K562 (cell line): ENCODE measurements around the gene FAM131C. TPM values are rescaled to one million over a fixed set of nuclear protein-coding genes. Genes with fewer than 3 reads are reported as not detected.

Experiments
- ARNT ChIP-seq, 2 experiments: fragments of 450-650 bp; IDR thresholded peaks; 2 replicates each; pipeline ENCODE4 v1.6.1; 2016; ENCODE audit warnings: mild to moderate bottlenecking in 1 of 2
- EP400 ChIP-seq: fragments of 450-650 bp; IDR thresholded peaks from 2 replicates; pipeline ENCODE4 v1.6.1; 2017; ENCODE audit warnings: antibody characterized with exemption, mild to moderate bottlenecking, moderate library complexity
- KLF10 ChIP-seq: fragments of 250-450 bp; sonication (Bioruptor Pico); IDR thresholded peaks from 2 replicates; pipeline ENCODE4 v1.6.1; 2021; ENCODE audit warnings: matching md5 sums
- MXI1 ChIP-seq: IDR thresholded peaks from 2 replicates; pipeline ENCODE4 v1.6.1; 2011; ENCODE audit warnings: low read depth, mild to moderate bottlenecking, improper control_type of control experiment, low read length
- NFIX ChIP-seq: fragments of 250-450 bp; sonication (Bioruptor Pico); IDR thresholded peaks from 2 replicates; pipeline ENCODE4 v1.4.0; 2020; ENCODE audit warnings: low read depth, mild to moderate bottlenecking, moderate library complexity
- NFRKB ChIP-seq: fragments of 450-650 bp; IDR thresholded peaks from 2 replicates; pipeline ENCODE4 v1.6.1; 2016; ENCODE audit warnings: low read depth
- SMC3 ChIP-seq: conservative IDR thresholded peaks from 2 replicates; pipeline ENCODE4 v1.6.1; 2011; ENCODE audit warnings: low read depth, low read length, improper control_type of control experiment; ENCODE audit not compliant: insufficient read depth
- ZEB2 ChIP-seq: fragments of 450-650 bp; IDR thresholded peaks from 2 replicates; pipeline ENCODE4 v1.6.1; 2016
- polyA plus RNA-seq, 8 experiments: library from polyadenylated mRNA; depleted of rRNA in 4 of 8; stranded (reverse) in 5 of 8; unstranded in 3 of 8; fragments of >200 nt; fragmentation: Nextera tagmentation in 2 of 8; fragmentation: Illumina TruSeq in 1 of 8; extraction: Ambion mirVana in 2 of 8; extraction: Trizol in 1 of 8; gene quantifications; 2 replicates each; pipeline versions ENCODE4 v1.2.1 to v1.2.3, GENCODE V29; 2011 to 2014; ENCODE audit warnings: inconsistent platforms in 1 of 8, missing spikeins in 1 of 8
- total RNA-seq, 7 experiments: library from RNA; depleted of rRNA in 6 of 7; stranded (reverse); fragments of >200 nt in 6 of 7; fragmentation: Illumina TruSeq in 2 of 7; extraction: Trizol in 2 of 7; gene quantifications; 2 replicates each; pipeline versions ENCODE4 v1.2.1 to v1.2.3, GENCODE V29; 2011 to 2021; ENCODE audit warnings: low replicate concordance in 1 of 7
- TF ChIP-seq, protein P1 (sequence below), 2 experiments: fragments of 450-650 bp; conservative IDR thresholded peaks; 2 replicates each; pipeline ENCODE4 v1.6.1; 2017; ENCODE audit warnings: mild to moderate bottlenecking in 2 of 2, moderate library complexity in 2 of 2
- TF ChIP-seq, protein P2 (sequence below), 2 experiments: fragments of 450-650 bp; IDR thresholded peaks; 2 replicates each; pipeline ENCODE4 v1.6.1; 2016; ENCODE audit warnings: mild to moderate bottlenecking in 2 of 2, borderline replicate concordance in 1 of 2, low read depth in 1 of 2, moderate library complexity in 1 of 2

Gene FAM131C
- total and polyA plus RNA-seq, 9 of the 15 experiments (the other 6 are each of a cell fraction or from before 2014, with no cell fraction given) = 0.10 to 0.29 (median 0.16) TPM; not detected in 6

DNA sequence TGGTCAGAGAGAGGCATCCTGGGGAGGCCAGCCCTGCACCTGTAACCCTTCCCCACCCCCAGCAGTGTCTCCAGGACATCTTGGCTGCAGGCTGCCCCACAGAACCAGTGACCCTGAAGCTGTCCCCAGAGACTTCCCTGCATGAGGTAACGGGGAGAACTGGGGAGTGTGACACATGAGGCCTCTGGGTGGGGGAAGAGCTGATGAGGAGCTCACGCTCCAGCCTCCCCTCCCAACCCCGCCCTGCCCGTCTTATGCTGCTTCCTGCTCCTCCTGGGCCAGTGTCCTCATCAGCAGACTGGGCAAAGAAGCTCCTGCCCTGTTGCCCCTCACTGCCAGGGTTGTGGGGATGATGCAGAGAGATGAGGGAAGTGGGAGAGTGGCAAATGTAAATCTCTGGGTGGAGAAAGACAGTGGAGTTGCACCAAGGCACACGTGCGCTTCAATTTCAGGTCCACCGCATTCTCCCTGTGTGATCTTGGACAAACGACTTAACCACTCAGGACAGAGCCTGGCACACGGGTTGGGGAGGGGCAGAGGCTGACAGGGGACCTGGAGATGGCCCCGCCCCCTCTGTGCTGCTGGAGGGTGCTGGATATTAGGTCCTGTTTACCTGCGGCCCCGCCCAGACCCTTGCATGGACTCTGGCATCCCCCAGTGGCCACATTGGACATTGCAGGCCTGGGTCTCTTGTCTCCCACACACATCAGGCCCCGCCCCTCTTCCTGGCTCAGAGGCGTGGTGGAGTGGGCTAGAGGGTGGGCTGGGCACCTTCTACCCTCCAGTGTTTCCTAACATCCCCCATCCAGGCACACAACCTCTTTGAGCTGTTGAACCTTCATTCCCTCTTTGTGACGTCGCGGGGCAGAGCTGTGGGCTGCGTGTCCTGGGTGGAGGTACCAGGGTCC lies 17.6 kb downstream of the FAM131C start (continued):
- TF ChIP-seq, protein P1, sequence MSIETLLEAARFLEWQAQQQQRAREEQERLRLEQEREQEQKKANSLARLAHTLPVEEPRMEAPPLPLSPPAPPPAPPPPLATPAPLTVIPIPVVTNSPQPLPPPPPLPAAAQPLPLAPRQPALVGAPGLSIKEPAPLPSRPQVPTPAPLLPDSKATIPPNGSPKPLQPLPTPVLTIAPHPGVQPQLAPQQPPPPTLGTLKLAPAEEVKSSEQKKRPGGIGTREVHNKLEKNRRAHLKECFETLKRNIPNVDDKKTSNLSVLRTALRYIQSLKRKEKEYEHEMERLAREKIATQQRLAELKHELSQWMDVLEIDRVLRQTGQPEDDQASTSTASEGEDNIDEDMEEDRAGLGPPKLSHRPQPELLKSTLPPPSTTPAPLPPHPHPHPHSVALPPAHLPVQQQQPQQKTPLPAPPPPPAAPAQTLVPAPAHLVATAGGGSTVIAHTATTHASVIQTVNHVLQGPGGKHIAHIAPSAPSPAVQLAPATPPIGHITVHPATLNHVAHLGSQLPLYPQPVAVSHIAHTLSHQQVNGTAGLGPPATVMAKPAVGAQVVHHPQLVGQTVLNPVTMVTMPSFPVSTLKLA (conservative IDR thresholded peaks at IDR 0.05) = peak; percentile 70 to 72
- TF ChIP-seq, protein P2, sequence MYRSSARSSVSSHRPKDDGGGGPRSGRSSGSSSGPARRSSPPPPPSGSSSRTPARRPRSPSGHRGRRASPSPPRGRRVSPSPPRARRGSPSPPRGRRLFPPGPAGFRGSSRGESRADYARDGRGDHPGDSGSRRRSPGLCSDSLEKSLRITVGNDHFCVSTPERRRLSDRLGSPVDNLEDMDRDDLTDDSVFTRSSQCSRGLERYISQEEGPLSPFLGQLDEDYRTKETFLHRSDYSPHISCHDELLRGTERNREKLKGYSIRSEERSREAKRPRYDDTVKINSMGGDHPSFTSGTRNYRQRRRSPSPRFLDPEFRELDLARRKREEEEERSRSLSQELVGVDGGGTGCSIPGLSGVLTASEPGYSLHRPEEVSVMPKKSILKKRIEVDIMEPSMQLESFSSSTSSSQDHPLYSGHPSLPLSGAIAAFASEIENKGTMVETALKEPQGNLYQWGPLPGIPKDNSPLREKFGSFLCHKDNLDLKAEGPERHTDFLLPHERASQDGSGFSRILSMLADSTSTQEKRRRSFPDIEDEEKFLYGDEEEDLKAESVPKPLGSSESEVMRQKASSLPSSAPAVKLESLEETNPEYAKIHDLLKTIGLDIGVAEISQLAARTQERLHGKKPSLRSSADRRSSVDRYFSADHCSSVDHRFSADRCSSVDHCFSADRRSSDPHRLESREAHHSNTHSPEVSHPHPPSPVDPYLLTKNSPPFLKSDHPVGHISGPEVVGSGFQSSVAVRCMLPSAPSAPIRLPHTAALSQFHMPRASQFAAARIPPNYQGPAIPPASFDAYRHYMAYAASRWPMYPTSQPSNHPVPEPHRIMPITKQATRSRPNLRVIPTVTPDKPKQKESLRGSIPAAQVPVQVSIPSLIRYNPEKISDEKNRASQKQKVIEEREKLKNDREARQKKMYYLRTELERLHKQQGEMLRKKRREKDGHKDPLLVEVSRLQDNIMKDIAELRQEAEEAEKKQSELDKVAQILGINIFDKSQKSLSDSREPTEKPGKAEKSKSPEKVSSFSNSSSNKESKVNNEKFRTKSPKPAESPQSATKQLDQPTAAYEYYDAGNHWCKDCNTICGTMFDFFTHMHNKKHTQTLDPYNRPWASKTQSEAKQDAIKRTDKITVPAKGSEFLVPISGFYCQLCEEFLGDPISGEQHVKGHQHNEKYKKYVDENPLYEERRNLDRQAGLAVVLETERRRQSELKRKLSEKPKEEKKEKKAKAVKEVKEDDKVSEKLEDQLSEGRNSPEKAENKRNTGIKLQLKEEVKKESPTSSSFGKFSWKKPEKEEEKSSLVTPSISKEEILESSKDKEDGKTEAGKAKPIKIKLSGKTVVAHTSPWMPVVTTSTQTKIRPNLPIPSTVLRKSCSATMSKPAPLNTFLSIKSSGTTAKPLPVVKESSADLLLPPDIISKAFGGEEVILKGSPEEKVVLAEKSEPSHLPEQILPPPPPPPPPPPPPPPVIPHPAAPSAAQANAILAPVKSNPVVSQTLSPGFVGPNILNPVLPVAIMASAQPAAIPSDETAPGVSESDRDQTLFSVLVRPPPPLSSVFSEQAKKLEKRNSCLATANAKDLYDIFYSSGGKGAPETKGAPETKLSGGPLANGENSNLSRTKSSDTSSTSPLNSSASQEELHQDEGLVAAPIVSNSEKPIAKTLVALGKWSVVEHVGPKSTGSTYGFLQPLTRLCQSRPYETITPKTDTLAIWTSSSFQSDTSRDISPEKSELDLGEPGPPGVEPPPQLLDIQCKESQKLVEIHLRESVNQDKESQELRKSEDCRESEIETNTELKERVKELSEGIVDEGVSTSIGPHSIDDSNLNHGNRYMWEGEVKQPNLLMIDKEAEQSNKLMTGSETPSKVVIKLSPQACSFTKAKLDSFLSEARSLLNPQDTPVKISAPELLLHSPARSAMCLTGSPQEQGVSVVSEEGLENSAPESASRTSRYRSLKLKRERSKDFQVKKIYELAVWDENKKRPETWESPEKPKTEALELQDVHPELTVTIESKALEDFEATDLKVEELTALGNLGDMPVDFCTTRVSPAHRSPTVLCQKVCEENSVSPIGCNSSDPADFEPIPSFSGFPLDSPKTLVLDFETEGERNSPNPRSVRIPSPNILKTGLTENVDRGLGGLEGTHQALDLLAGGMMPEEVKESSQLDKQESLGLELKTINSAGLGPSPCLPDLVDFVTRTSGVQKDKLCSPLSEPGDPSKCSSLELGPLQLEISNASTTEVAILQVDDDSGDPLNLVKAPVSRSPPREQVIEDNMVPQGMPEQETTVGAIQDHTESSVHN (IDR thresholded peaks at IDR 0.05; ENCODE audit: borderline replicate concordance in 1 of 2, low read depth in 1 of 2) = no peak
- TF ChIP-seq ARNT (IDR thresholded peaks at IDR 0.05) = no peak; a peak in 1 of 4 replicates
- TF ChIP-seq KLF10 = no peak
- TF ChIP-seq ZEB2 = 0 out of 2 replicates have a peak, but pooled peaks have one; percentile 63
- peak; percentile 28; the same call in 1 of the 2 replicates for TF ChIP-seq NFRKB
- peak; percentile 52; the same call in 1 of the 2 replicates for TF ChIP-seq EP400
- 0 out of 2 replicates have a peak, but pooled peaks have one; percentile 18 for TF ChIP-seq MXI1
- peak; percentile 97 for TF ChIP-seq SMC3
- no peak for TF ChIP-seq NFIX
